ENCODE measurements around the gene SLC25A39.
A peak's percentile ranks its signal among the peaks of the same experiment; 100 is the strongest.

GRCh38 chr17:44309472-44309871 is 15.2 kb downstream of the SLC25A39 start:
- TF ChIP-seq, protein P1, sequence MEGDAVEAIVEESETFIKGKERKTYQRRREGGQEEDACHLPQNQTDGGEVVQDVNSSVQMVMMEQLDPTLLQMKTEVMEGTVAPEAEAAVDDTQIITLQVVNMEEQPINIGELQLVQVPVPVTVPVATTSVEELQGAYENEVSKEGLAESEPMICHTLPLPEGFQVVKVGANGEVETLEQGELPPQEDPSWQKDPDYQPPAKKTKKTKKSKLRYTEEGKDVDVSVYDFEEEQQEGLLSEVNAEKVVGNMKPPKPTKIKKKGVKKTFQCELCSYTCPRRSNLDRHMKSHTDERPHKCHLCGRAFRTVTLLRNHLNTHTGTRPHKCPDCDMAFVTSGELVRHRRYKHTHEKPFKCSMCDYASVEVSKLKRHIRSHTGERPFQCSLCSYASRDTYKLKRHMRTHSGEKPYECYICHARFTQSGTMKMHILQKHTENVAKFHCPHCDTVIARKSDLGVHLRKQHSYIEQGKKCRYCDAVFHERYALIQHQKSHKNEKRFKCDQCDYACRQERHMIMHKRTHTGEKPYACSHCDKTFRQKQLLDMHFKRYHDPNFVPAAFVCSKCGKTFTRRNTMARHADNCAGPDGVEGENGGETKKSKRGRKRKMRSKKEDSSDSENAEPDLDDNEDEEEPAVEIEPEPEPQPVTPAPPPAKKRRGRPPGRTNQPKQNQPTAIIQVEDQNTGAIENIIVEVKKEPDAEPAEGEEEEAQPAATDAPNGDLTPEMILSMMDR (conservative IDR thresholded peaks at IDR 0.05), result peak; percentile 39; the same call in 1 of the 2 replicates
- TF ChIP-seq EZH2 (IDR thresholded peaks at IDR 0.05; ENCODE audit: low read depth), result no peak

Measured in PC-9 (cell line).